Measurements from ENCODE around the gene SPSB1. TPM values are rescaled to one million over a fixed set of nuclear protein-coding genes. Genes with fewer than 3 reads are reported as not detected.

Gene SPSB1
- total RNA-seq, 1 donor from 2014 or later: 17.6 TPM

DNA sequence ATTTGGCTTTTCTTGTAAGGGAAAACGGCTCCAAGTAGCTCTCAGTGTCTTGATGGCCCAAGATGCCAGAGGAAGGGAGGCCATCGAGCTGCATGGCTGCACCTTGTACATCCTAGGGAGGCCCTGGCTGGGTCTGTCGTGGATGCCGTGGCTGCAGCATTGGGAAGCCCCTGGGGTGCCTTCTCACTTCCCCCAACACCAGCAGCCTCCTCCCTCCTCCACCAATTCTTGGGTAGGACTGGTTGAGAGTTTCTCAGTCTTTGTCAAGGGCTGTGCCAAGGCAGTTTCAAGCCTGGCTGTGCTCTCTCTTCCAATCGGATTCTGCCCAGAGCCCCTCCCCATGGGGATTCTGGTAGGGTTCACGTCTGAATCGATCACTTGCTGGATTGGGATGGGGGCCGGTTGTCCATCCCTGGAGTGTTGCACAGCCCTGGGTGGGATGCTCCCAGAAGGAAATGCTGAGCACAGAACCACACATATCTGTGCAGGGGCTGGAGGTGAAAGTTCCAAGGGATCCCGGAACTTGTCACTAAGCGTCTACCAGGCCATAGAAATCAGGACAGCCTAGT, 14.0 kb upstream of the SPSB1 start:
- Histone ChIP-seq H3K36me3 (ENCODE audit: control insufficient read depth, insufficient read depth, low read length) (no peaks in the 10 kb centered on the region), H3K4me3 (ENCODE audit: low read depth, low read length) (no peak overlapping the region), H3K27me3 (ENCODE audit: control insufficient read depth, insufficient read depth, low read length) (no peaks in the 10 kb centered on the region)
- DNase-seq (ENCODE audit: low read depth) (no peak), FAIRE-seq (peak; percentile 60)
- TF ChIP-seq, protein P1, sequence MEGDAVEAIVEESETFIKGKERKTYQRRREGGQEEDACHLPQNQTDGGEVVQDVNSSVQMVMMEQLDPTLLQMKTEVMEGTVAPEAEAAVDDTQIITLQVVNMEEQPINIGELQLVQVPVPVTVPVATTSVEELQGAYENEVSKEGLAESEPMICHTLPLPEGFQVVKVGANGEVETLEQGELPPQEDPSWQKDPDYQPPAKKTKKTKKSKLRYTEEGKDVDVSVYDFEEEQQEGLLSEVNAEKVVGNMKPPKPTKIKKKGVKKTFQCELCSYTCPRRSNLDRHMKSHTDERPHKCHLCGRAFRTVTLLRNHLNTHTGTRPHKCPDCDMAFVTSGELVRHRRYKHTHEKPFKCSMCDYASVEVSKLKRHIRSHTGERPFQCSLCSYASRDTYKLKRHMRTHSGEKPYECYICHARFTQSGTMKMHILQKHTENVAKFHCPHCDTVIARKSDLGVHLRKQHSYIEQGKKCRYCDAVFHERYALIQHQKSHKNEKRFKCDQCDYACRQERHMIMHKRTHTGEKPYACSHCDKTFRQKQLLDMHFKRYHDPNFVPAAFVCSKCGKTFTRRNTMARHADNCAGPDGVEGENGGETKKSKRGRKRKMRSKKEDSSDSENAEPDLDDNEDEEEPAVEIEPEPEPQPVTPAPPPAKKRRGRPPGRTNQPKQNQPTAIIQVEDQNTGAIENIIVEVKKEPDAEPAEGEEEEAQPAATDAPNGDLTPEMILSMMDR (IDR thresholded peaks at IDR 0.05; ENCODE audit: insufficient read depth, low read length, severe bottlenecking): no peak

GRCh38 chr1:9279172-9279840, 13.4 kb upstream of the SPSB1 start:
- no peak for DNase-seq (ENCODE audit: low read depth)
- H3K4me3 ChIP-seq (ENCODE audit: low read depth, low read length): no peak overlapping the region
- no peak for FAIRE-seq
- TF ChIP-seq, protein P1 (IDR thresholded peaks at IDR 0.05; ENCODE audit: insufficient read depth, low read length, severe bottlenecking): no peak
- H3K36me3 ChIP-seq (ENCODE audit: control insufficient read depth, insufficient read depth, low read length): no peaks in the 10 kb centered on the region
- H3K27me3 ChIP-seq (ENCODE audit: control insufficient read depth, insufficient read depth, low read length): no peaks in the 10 kb centered on the region

- Histone ChIP-seq H3K27me3 (ENCODE audit: control insufficient read depth, insufficient read depth, low read length) (no peaks in the 10 kb centered on the region), H3K36me3 (ENCODE audit: control insufficient read depth, insufficient read depth, low read length) (no peaks in the 10 kb centered on the region), H3K4me3 (ENCODE audit: low read depth, low read length) (no peak overlapping the region)
- DNase-seq (ENCODE audit: low read depth) (peak; percentile 84), FAIRE-seq (no peak)
- TF ChIP-seq, protein P1 (IDR thresholded peaks at IDR 0.05; ENCODE audit: insufficient read depth, low read length, severe bottlenecking): peak; percentile 2
Observed at GRCh38 chr1:9280015-9280860, 12.5 kb upstream of the SPSB1 start.

DNA sequence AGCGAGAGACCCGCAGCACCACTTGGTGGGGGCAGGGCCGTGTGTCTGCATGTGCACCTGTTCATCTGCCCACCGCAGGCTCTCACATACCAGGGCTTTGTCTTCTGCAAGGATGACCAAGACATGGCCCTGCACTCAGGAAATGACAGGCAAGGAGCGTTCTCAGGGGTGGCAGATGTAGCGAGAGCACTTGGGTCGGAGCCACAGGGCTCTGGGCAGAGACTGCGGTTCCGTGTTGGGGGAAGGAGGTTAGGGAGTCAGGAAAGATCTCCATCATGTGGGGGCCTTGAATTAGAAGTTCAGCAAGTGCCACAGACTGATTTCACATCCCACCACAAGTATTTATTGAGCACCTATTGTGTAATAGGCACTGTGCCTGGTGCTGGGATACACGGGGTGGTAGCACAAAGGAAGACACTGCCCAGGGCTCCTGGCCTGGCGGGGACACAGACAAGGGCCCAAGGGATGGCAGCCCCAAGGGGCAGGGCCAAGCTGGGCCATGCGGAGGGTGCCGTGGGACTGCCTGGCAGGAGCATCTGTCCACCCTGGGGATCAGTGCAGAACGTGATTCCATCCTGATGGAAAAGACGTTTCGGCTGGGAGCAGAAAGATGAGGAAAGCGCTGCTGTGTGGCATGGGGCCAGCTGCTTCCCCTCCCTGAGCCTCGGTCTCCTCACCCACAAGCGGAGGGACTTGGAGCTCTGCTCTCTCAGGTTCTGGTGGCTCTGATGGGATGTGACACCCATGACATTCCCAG, 11.4 kb upstream of the SPSB1 start:
- DNase-seq (ENCODE audit: low read depth) (no peak), FAIRE-seq (peak; percentile 55)
- H3K36me3 ChIP-seq (ENCODE audit: control insufficient read depth, insufficient read depth, low read length): no peaks in the 10 kb centered on the region
- no peaks in the 10 kb centered on the region for H3K27me3 ChIP-seq (ENCODE audit: control insufficient read depth, insufficient read depth, low read length)
- no peak overlapping the region for H3K4me3 ChIP-seq (ENCODE audit: low read depth, low read length)
- TF ChIP-seq, protein P1 (IDR thresholded peaks at IDR 0.05; ENCODE audit: insufficient read depth, low read length, severe bottlenecking): no peak

DNA sequence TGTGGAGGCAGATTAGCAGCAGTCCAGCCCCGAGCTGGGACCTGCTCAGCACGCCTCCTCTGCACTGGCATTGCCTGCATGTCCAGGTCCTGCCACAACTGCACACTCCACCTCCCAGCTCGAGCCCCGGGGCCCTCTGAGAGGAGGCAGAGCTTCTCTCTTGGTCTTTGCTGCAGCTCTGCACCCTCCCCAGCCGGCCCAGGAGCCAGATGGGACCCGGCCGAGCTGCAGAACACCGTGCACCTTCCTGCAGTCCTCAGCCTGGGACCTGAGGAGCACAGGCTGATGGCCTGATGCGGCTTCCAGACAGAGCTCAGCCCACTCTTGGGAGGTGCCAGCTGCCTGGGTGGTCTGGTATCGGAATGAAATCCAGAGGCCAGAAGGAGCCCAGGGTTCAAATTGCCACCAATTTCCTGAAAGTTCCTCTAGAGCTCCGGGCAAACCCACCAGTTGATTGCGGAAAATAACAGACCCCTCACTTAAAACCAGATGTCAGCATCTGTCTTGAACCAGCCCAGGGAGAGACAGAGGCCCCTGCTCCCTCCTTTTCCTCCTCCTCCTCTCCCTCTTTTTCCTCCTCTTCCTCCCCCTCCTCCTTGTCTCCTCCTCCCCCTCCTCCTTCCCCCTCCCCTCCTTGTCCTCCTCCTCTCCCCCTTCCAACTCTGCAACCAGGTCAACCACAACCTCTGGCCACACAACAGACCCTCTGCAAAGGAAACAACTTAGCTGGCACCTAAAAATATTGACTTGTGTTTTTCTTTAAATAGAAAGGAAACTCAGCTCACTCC, 10.6 kb upstream of the SPSB1 start:
- Histone ChIP-seq H3K36me3 (ENCODE audit: control insufficient read depth, insufficient read depth, low read length) (no peaks in the 10 kb centered on the region), H3K4me3 (ENCODE audit: low read depth, low read length) (no peak overlapping the region), H3K27me3 (ENCODE audit: control insufficient read depth, insufficient read depth, low read length) (no peaks in the 10 kb centered on the region)
- TF ChIP-seq, protein P1 (IDR thresholded peaks at IDR 0.05; ENCODE audit: insufficient read depth, low read length, severe bottlenecking): no peak
- FAIRE-seq (no peak), DNase-seq (ENCODE audit: low read depth) (no peak)
